ENCODE results near the gene FAAH2. TPM values are rescaled to one million over a fixed set of nuclear protein-coding genes. Genes with fewer than 3 reads are reported as not detected.

Gene FAAH2
- total and polyA plus RNA-seq, 3 donors from 2014 or later: 0.51 to 5.1 (median 1.7) TPM

DNA sequence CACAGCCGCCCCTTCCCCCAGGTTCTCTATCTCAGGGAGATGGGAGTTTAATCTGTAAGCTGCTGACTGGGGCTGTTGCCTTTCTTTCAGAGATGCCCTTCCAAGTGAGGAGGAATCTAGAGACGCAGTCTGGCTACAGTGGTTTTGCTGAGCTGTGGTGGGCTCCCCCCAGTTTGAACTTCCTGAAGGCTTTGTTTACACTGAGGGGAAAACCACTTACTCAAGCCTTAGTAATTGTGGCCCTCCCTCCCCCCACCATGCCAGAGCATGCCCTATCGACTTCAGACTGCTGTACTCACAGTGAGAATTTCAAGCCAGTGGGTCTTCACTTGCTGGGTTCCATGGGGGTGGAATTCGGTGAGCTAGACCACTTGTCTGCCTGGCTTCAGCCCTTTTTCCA lies 131.3 kb downstream of the FAAH2 start:
- no peaks in the 10 kb centered on the region for H3K4me1 ChIP-seq
- DNase-seq: no peak
- H3K27me3 ChIP-seq: no peaks in the 10 kb centered on the region
- WGBS, 2 donors: 70 to 100% methylated on average over 1 to 3 of the region's 4 CpGs
- H3K27ac ChIP-seq: no peak overlapping the region
- TF ChIP-seq, protein P1, sequence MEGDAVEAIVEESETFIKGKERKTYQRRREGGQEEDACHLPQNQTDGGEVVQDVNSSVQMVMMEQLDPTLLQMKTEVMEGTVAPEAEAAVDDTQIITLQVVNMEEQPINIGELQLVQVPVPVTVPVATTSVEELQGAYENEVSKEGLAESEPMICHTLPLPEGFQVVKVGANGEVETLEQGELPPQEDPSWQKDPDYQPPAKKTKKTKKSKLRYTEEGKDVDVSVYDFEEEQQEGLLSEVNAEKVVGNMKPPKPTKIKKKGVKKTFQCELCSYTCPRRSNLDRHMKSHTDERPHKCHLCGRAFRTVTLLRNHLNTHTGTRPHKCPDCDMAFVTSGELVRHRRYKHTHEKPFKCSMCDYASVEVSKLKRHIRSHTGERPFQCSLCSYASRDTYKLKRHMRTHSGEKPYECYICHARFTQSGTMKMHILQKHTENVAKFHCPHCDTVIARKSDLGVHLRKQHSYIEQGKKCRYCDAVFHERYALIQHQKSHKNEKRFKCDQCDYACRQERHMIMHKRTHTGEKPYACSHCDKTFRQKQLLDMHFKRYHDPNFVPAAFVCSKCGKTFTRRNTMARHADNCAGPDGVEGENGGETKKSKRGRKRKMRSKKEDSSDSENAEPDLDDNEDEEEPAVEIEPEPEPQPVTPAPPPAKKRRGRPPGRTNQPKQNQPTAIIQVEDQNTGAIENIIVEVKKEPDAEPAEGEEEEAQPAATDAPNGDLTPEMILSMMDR (IDR thresholded peaks at IDR 0.05): no peak
- TF ChIP-seq POLR2A (IDR thresholded peaks at IDR 0.05): no peak
- intact Hi-C loops (cut with DNase I; ENCODE audit: low total_unique reads): no loop called here
- H3K36me3 ChIP-seq (ENCODE audit: low read depth, missing control alignments): no peaks in the 10 kb centered on the region
- no peak overlapping the region for H3K4me3 ChIP-seq
- no peaks in the 10 kb centered on the region for H3K9me3 ChIP-seq

DNA sequence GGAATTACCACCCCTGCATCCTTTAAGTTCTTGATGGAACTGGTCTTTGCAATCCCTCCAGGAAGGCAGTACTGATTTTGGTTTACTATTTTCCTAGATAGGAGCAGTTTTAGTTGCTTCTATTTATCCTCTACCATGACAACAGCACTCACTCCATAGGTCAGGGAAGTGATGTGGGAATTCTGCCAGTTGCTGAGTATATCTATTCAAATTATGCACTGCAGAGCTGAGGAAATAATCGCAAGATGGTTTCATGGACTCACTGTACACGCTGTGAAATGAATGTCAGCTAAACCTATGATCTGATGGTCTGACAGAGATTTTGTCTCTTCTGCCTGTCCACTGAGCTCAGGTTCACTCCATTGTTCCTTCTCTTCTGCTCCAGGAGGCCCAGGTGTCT lies 135.8 kb downstream of the FAAH2 start:
- DNase-seq: no peak
- H3K27ac ChIP-seq: no peak overlapping the region
- intact Hi-C loops (cut with DNase I; ENCODE audit: low total_unique reads): no loop called here
- H3K36me3 ChIP-seq (ENCODE audit: low read depth, missing control alignments): no peaks in the 10 kb centered on the region
- no peak overlapping the region for H3K4me3 ChIP-seq
- no peaks in the 10 kb centered on the region for H3K4me1 ChIP-seq
- 35 to 52% methylated on average over 2 of the region's 2 CpGs for WGBS, 2 donors
- no peaks in the 10 kb centered on the region for H3K27me3 ChIP-seq
- no peaks in the 10 kb centered on the region for H3K9me3 ChIP-seq
- TF ChIP-seq, protein P1 (IDR thresholded peaks at IDR 0.05): no peak

DNA sequence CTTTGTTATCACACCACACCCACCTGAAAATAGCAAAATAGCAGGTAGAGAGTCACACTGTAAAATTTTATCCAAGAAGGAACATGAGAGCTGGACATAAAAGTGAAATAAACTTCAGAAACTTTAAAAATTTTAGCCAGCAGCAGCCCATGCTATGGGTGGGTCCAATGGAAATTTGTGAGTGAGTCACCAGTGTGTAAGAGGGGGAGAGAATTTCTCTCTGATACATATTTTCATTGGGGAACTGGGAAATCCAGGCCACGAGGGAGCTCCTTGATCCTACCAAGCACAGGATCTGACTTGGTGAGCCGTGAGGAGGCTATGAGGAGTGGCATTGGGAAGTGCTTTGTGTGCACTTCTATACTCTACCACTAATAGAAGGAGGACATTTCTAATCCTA lies 136.3 kb downstream of the FAAH2 start:
- Histone ChIP-seq H3K36me3 (ENCODE audit: low read depth, missing control alignments) (no peaks in the 10 kb centered on the region), H3K27ac (no peak overlapping the region), H3K27me3 (no peaks in the 10 kb centered on the region), H3K4me3 (no peak overlapping the region), H3K4me1 (no peaks in the 10 kb centered on the region), H3K9me3 (no peaks in the 10 kb centered on the region)
- TF ChIP-seq, protein P1 (IDR thresholded peaks at IDR 0.05): no peak
- no peak for TF ChIP-seq POLR2A (IDR thresholded peaks at IDR 0.05)
- no peak for DNase-seq
- intact Hi-C loops (cut with DNase I; ENCODE audit: low total_unique reads): no loop called here
- 49 to 73% methylated on average over 2 of the region's 2 CpGs for WGBS, 2 donors

DNA sequence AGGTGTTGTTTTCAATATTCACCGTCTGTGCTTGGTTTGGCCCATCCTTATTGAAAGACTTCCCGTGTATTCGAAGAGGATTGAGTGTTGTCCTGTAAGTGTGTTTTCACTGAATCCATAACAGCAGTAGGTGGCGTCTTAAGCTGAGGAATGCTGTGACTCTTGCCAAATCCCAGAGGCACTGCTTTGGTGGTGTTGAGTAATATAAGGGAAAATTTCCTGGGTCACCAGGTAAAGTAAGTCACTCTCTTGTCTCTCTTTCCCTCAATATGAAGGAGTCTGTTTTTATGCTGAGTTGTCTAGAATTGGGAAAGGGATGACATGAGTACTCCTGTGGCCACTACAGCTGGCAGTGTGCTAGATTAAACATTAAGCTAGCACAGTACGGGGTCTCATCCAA lies 158.6 kb downstream of the FAAH2 start:
- intact Hi-C loops (cut with DNase I; ENCODE audit: low total_unique reads): no loop called here
- 46 to 61% methylated on average over 5 of the region's 5 CpGs for WGBS, 2 donors
- Histone ChIP-seq H3K36me3 (ENCODE audit: low read depth, missing control alignments) (no peaks in the 10 kb centered on the region), H3K4me1 (no peaks in the 10 kb centered on the region), H3K27ac (no peak overlapping the region), H3K4me3 (no peak overlapping the region), H3K9me3 (no peaks in the 10 kb centered on the region), H3K27me3 (no peaks in the 10 kb centered on the region)
- TF ChIP-seq, protein P1 (IDR thresholded peaks at IDR 0.05): no peak
- TF ChIP-seq POLR2A (IDR thresholded peaks at IDR 0.05): no peak
- no peak for DNase-seq

DNA sequence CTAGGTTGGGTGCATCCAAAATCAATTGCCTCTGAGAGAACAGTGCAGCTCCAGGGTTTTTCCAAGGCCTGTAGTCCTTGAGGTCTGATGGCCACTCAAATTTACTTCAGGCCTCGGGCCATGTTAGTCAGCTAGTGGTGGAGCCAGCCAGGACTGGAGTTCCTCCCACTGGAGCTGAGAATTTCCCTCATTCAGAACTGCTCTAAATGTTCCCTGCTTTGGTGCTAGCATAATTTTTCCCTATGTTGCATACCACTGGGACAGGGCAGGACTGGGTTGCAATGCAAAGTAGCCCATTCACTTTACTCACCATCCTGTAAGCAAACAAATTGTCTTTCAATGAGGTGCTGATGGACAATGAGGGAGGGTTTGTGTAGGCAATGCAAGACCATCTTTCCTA lies 159.3 kb downstream of the FAAH2 start:
- Histone ChIP-seq H3K36me3 (ENCODE audit: low read depth, missing control alignments) (no peaks in the 10 kb centered on the region), H3K9me3 (no peaks in the 10 kb centered on the region), H3K4me1 (no peaks in the 10 kb centered on the region), H3K27me3 (no peaks in the 10 kb centered on the region), H3K4me3 (no peak overlapping the region), H3K27ac (no peak overlapping the region)
- TF ChIP-seq, protein P1 (IDR thresholded peaks at IDR 0.05): no peak
- TF ChIP-seq POLR2A (IDR thresholded peaks at IDR 0.05): no peak
- intact Hi-C loops (cut with DNase I; ENCODE audit: low total_unique reads): no loop called here
- DNase-seq: no peak
- 86% methylated on average over 1 of the region's 1 CpG; no CpG with 5 or more reads in 1 of the 2 donors for WGBS, 2 donors

Data from testis (tissue), 3 donors.